GM12892 (cell line): ENCODE results near the gene UBE2E3.

ENCODE experiments used
- POLR2A ChIP-seq: IDR thresholded peaks from 2 replicates; pipeline ENCODE4 v1.6.1; 2011; ENCODE audit warnings: low read depth, low read length, control low read depth
- POLR2AphosphoS5 ChIP-seq: IDR thresholded peaks from 2 replicates; pipeline ENCODE4 v1.6.1; 2011; ENCODE audit warnings: low read depth, low read length, control low read depth
- TAF1 ChIP-seq: IDR thresholded peaks from 2 replicates; pipeline ENCODE4 v1.6.1; 2011; ENCODE audit warnings: low read depth, mild to moderate bottlenecking, control low read depth, low read length, borderline replicate concordance

DNA sequence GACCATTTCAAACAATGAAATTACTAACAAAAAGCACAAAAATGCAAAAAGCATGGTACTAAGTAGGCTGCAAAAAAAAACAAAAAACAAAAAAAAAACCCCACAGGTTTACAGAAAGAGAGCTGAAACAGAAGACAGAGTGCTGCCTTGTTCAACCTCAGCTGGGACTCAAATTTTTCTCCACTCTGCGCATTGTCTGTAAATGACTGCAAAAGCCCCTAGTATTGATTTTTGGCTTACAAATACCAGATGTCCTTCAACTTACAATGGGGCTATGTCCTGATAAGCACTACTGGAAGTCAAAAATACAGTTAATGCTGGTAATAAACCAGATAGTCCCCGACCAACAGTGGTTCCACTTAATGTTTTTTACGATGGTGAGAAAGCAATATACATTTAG, 42.2 kb downstream of the UBE2E3 start:
- TF ChIP-seq POLR2AphosphoS5 = no peak
- no peak for TF ChIP-seq TAF1
- TF ChIP-seq POLR2A = no peak
